AG10803 (cell line): ENCODE data around the gene SSC5D.

ENCODE experiments used
- DNase-seq: peaks from one replicate; pipeline ENCODE4 v3.0.0; 2010; ENCODE audit warnings: low read depth
- H3K4me3 ChIP-seq: 2 replicates; pipeline ENCODE4 v1.5.1; 2011; ENCODE audit warnings: mild to moderate bottlenecking, low read length, control low read depth
- CTCF ChIP-seq: conservative IDR thresholded peaks from 2 replicates; pipeline ENCODE4 v1.5.1; 2011; ENCODE audit warnings: mild to moderate bottlenecking, low read length, control low read depth, inconsistent platforms

Gene SSC5D

GRCh38 chr19:55461974-55462626, 26.1 kb upstream of the SSC5D start:
- DNase-seq: no peak
- peak overlapping the region; percentile 79 for H3K4me3 ChIP-seq
- no peak for TF ChIP-seq CTCF

GRCh38 chr19:55462722-55463121, 25.5 kb upstream of the SSC5D start:
- H3K4me3 ChIP-seq: no peak overlapping the region
- DNase-seq: no peak
- no peak for TF ChIP-seq CTCF

GRCh38 chr19:55463583-55464031, 24.6 kb upstream of the SSC5D start:
- DNase-seq: no peak
- H3K4me3 ChIP-seq: no peak overlapping the region
- TF ChIP-seq CTCF: no peak

- DNase-seq: no peak
- H3K4me3 ChIP-seq: no peak overlapping the region
- TF ChIP-seq CTCF: no peak
Observed at GRCh38 chr19:55464039-55464661, 24.1 kb upstream of the SSC5D start.

GRCh38 chr19:55464662-55465054, 23.6 kb upstream of the SSC5D start, which contains the start of gene C19orf85:
TSS of gene C19orf85 (minus strand) at chr19:55464751. CDS start at chr19:55464554, 197 bp downstream.
- no peak for DNase-seq
- TF ChIP-seq CTCF: no peak
- H3K4me3 ChIP-seq: no peak within 1 kb of the TSS

GRCh38 chr19:55465460-55466240, 22.6 kb upstream of the SSC5D start:
- no peak for TF ChIP-seq CTCF
- H3K4me3 ChIP-seq: no peak overlapping the region
- DNase-seq: no peak
